NCI-H510A (cell line): ENCODE results near the gene FRAS1.
A peak's percentile ranks its signal among the peaks of the same experiment; 100 is the strongest.

ENCODE experiments used
- DNase-seq: peaks from one replicate; lab custom pipeline; 2025; lab: John Stamatoyannopoulos, UW

The FRAS1 gene

DNA sequence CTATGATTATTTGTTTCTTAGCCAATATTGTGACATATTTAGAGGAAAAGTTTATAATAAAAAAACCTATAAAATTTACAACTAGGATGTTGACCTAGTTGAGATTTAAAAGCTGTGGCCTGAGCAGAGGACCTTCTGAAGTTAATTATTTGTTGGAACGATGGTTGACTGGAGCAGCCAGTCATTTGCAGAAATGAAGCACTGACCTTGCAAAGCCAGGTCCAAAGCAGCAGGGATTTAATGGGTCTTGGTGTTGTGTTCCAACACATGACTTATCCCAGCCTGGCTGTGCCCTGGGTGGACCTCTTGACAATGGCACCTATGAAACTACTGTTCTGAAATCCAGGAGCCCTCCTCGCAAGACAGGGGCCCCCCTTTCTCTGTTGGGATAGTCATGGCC is 235.2 kb downstream of the FRAS1 start:
- no peak for DNase-seq

DNA sequence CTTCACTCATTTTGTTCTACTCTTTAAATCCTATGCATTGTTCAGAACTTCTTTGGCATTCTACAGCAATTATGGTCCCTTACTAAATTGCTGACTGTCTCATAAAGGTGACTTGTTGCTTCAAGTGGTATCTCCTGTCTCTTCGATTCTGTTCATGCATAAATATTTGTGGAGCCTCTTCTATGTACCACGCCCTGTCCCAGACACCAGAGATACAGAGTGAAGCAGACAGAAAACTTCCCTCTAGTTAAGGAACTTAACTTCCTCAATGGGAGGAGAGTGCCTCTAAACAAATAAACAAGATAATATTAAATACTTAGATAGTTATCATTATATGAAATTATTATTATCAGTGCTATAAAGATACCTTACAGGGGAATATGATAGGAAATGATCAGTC is 235.7 kb downstream of the FRAS1 start:
- DNase-seq: no peak

DNA sequence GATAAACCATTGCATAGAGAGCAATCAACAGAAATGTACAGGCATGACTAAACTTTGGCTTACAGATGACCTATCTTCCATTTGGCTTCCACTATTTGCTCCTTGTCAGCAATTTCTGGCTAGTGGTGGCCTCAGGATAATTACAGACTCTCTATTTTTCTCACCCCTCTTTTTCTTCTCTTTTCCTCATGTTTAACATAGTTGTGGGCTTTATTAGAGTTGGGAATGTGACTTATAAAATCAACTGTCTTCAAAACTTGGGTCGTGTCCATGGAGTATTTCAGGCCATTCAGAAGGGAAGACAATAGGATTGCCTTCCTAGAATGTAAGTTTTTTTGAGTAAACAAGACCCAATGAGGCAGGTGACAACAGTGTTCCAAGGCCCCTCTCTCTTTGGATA is 236.2 kb downstream of the FRAS1 start:
- DNase-seq: no peak

DNA sequence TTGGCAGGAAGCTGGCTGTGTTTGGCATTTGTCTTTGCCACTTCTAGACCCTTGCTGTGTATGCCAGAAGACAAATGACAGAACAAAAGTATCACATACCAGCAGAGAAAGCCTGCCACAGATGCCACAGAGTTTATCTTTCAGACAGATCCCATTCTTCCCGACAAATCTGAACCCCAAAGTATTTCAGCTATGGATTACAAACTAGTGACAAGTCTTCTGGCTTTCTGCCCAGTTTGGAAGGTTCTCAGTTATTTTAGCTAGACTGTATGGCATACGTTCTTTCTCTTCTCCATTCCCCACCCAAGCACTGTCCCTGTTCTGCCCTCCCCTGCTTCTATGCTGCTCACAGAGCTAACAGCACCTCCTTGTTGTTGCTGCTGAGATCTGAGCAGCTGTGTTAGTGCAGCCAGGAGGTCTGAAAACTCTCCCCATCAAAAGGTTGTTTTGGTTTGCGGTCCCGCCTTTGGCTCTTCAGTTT is 236.7 kb downstream of the FRAS1 start:
- DNase-seq: no peak

DNA sequence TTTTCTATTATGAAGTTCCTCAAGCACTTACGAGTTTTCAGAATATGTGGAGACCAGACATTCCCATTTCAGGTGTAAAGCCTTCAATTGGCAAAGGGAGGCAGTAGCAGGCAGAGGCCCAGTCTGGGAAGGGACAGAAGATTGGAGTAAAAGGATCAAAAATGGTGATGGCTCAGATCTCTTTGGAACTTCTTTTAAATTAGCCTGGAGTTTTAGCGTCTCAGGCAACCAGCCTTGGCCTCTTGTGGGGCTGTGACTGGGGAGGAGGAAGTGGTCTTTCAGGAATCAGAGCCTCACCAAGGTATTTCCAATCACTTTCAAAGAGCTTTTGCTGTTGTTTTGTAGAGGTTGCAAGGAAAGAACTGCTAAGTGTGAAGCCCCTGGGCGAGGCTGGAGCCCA is 239.1 kb downstream of the FRAS1 start:
- DNase-seq: no peak

DNA sequence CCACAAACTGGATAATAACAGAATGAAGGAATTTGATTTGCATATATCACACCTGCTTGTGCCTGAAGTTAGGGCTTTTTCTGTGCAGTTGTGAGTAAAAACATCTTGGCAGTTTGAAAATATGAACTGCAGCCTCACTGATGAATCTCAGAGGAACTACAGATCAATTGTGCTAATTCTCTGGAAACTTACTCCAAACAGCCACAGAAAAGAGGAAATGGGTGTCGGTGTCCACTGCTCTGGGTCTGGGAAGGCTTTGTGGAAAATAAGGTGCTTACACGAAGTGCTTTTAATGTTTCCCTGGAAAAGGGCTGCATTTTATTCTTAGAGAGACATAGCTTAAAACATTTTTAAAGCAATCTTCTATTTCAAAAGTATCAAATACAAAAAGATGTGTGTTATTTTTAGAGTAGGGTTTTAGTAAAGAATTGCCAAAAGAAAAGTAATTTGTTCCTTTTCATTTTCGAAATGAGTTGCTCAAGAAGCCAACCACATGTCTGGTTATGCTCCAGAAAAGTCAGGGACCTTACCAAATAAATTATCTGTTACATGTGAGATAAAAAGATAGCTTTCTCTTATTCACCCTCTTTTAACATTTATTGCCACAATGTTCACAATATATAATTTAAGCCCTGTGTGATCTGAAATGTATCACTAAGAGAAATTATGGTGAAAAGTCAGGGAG is 240.1 kb downstream of the FRAS1 start:
- no peak for DNase-seq

DNA sequence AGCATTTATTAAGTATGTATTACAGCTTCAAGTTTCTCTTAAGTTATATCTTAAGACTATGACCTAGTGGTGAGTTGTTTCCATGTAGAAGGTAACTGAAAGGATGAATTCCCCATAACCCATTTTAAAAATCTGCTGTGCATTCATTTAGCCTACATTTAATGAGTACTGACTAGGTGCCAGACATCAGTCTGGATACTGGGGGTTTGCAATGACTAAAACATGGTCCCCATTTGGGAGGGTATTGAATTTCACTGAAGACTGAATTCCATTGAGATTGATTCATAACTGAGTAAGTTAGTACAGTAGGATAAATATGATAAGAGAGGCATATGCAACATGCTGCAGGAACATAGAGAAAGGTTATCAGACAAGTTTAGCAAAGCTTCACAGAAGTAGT is 241.5 kb downstream of the FRAS1 start:
- DNase-seq: no peak

DNA sequence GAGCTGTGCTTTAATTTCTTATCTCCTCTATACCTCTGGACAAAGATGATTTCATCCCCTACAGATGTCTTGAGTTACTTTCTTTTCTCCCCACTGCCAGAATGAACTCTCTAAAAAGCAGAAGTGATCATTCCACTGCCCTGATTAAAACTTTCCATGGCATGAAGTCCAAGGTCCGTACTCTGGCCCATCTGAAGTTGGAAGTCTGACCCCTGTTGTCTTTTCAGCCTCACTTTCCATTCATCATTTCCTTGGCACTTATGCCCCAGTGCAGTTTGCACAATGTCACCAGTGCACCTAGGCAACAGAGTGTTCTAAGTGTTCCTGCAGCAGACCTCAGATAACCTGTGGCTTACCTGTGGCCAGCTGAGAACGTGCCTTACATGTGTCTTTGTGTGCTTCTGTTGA is 242.4 kb downstream of the FRAS1 start:
- DNase-seq: no peak

DNA sequence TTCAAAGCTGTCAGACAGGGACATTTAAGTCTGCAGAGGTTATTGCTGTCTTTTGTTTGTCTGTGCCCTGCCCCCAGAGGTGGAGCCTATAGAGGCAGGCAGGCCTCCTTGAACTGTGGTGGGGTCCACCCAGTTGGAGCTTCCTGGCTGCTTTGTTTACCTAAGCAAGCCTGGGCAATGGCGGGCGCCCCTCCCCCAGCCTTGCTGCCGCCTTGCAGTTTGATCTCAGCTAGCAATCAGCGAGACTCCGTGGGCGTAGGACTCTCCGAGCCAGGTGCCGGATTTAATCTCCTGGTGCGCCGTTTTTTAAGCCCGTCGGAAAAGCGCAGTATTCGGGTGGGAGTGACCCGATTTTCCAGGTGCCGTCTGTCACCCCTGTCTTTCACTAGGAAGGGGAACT is 250.1 kb downstream of the FRAS1 start:
- peak; percentile 8 for DNase-seq

DNA sequence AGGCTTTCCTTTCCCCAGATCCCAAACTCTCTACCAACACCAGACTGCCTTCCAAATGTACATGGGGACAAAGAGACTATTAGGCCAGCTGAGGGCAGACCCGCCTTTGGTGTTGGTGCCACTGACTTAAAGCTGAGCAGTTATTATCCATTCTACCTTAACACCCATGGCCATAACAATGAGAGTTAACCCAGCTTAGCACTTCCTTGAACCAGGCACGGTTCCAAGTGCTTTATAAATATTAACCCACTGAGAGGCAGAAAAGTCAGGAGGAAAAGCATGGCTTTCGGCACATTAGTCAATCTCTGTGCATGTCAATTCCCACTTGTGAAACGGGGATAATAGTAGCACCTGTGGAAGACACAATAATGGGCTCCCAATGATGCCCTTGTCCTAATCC is 251.4 kb downstream of the FRAS1 start:
- no peak for DNase-seq

DNA sequence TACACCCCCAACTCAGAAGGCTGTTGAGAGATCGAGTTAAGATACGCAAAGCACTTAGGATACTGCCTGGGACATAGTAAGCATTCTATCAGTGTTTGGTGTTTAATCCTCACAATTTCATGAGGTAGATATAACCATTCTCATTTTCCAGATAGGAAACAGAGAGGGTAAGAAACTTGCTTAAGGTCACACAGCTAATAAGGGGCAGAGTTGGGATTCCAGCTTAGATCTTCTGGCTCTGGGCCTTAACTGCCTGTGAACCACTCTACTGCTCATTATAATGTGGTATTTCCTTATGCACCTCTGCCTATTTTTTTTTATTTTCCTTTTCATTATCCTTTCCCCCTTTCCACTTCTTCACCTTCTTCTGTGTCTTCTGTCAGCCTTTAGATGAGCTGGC is 252.2 kb downstream of the FRAS1 start:
- no peak for DNase-seq

DNA sequence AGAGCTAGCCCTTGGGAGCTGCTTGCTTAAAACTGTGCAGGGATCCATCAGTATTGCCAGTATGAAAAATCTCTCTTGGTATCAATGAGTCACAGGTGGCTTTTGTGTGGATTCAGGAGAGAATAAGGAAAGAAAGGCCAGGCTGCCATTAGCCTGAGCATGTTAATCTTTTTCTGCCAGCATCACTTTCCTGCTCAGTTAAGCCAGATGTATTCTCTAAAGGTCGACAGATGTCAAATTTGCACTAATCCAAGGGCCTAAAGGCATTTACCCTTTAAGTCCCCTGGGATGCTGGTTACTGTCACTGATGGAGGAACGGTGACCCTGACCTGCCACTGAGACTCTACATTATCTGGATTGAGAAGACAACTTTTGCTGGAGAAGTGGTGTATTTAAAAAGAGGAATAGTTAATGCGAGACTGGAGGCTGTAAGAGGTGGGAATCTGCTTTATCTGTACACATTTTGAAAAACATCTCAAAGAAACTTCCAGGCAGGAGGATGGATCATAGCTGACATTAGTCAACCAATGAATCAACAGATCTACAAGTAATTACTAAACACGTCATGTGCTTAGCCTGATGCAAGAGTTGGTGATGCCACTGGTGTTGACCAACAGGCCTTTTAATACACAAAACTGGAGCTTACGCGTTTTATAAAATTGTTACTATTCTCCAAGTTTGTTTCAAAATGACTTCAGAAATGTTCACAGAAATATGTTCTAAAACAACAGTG is 253.1 kb downstream of the FRAS1 start:
- no peak for DNase-seq

DNA sequence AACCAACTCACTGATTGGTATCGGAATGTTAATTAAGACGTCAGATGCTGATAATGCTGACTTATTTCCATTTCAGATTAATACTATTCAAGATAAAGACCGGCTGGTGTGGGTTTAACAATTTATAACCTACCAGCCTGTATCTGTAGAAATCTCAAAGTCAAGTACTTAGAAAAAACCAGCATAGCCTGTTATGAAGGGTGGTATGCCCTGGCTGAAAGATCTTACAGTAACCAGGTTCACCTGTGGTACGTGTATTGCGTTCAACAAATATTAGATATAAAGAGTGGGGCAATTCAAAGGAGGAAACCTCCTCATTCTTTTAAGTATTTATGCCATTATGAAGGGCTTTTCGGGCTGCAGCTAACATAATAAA is 253.6 kb downstream of the FRAS1 start:
- no peak for DNase-seq

DNA sequence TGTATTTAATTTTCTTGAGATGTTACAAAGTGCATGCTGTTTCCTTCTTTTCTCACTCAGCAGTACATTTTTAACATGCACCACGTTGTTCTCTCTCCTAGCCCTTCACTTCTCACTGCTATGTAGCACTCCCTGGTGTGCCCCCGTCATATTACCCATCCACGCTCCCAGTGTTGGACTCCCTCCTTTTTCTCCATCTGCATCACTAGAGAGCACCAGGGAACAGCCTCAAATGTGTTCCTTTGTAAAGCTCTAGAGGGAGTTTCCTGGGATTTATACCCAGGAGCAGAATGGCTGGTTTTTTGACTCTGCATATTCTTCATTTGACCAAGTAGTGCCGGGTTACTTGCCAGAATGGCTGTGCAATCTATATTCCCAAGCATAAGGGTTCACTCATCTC is 254.2 kb downstream of the FRAS1 start:
- DNase-seq: no peak

DNA sequence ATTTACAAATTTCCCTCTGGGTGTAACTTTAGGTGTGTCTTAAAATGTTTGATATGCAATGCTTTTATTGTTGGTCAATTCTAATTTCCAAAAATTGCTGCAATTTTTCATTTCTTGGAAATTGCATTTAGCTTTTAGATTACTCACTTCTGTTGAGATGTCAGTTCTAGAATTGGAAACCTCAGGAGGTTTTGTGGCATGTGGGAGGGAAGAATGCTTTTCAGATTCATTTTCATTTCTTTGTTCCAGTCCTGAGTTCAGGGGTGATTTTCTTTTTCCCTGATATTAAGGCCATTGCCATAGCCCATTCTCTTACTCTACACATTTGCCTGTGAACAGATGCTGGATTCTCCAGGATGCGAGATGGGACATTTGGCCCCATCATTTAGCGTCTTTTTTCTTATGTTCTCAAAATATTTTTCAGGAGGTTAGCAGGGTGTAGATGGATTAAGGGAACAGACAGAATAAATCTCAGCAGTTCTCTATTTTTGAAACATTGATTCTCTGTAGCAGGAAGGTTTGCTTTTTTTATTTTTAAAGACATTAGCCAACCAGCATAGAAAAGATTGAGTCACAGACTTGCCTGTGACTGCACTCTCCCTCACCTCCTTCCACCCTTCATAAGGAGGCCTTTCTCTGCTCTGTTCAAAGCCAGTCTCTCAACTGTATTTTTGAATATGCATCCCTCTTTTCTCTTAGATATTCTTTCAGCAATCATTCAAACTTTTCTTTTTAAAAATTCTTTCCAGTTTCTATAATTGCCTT is 256.0 kb downstream of the FRAS1 start:
- DNase-seq: no peak

DNA sequence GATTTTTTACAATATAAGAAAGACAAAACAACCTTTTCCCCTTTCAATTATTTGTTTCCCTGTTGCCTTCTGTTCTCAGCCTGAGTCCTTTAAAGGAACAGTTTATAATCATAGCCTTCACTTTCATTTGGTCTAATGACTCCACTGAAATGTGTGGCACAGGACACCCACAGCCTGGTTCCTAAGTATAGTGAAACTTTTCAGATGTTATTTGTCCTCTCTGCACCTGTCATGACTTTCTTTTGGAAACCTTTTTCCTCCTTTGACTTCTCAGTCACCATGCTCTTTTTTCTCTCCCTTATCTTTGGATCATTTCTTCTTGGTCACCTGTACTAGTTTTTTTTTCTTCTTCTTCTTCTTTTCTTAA is 256.6 kb downstream of the FRAS1 start:
- no peak for DNase-seq

DNA sequence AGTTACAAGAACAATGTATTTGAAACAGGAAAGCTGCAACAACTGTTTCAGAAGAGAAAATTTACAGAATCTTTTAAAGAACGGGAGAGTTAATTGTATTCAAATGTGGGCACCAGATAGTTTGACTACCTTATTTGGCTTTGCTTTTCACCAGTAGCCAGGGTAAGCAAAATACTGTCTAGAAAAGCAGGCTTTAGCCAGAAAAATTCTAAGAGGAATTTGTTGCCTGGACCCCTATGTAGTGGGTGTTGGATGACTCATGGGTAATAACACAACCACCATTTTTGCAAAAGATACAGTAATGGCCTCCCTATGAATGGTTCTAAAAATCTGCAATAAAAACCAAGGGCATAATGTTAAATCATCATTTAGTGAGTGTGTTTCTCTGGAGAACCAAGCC is 261.0 kb downstream of the FRAS1 start:
- no peak for DNase-seq

DNA sequence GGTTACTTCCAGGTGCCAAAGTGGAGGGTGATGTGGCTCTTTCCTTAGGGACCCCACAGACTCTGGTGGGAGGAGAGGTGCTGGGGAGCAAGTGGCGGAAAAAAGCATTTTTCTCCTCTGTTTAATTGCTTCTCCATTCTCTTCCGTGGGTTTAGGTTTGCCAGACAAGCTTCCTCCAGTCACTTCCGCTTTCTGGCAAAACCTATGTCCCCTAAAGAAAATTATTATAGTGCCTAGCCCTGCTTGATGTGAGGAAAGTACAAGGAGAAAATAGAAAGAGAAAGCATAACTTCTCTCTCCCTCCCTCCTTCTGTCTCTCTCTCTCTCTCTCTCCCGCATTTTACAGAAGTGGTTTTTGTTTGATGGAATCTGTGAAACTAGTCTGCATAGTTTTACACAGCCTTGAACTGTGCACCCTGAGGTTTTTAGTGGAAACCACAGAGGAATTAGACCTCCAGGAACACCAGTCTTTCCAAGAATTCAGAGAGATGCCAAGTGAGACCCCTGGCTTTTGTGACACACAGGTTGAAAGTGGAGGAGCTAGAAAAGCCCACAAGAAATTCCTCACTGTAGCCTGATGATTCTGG is 263.3 kb downstream of the FRAS1 start:
- DNase-seq: no peak

DNA sequence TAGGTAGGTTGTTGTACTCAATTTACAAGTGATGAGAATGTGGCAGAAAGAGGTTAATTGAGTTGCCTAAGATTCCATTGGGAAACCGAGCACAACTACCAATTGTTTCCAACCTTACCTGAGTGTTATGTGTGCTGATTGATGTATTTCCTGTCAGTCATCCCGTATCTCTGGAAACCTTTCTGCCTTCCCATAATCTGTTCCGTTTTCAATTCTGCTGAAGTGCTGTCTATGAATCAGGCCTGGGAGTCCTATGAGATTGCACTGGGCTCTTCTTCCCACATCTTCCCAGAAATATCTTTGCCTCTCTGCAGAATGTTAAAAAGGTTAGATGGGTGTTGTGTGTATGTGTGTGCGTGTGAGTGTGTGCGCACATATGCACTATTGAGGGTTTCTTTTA is 264.9 kb downstream of the FRAS1 start:
- DNase-seq: no peak

DNA sequence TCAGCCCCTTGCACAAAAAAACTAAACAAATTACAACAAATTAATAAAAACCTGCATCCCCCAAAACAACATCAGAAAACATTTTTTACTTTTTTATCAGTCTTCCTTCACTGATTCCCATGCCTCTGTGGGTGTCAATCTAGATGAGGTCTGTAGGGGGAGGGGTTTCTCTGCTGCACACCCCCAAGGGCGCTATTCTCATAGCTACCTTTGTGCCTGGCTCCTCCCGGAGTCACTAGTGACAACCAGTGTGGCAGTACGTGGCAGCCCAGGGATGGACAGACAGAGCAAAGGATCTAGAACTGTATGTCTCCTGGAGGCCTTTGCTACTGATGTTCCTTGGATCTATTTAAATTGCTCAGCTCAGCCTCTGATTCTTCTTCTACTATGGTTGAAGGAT is 266.3 kb downstream of the FRAS1 start:
- DNase-seq: no peak

DNA sequence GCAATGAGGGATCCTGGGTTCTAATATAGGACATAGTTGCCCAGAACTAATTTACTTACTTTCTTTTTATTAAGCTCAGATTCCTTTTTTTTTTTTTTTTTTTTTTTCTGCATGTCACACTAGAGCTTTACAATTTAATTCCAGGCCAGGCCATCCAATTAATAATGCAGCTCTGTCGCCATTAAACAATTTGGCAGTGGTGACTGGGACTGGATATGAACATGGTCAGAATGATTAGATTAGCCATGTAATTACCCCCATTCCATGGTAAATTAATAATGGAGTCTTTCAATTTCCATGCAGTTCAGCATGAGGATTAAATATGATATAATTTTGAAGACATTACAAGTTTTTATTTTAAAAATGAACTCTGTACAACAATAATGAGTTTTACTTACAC is 267.5 kb downstream of the FRAS1 start:
- no peak for DNase-seq

DNA sequence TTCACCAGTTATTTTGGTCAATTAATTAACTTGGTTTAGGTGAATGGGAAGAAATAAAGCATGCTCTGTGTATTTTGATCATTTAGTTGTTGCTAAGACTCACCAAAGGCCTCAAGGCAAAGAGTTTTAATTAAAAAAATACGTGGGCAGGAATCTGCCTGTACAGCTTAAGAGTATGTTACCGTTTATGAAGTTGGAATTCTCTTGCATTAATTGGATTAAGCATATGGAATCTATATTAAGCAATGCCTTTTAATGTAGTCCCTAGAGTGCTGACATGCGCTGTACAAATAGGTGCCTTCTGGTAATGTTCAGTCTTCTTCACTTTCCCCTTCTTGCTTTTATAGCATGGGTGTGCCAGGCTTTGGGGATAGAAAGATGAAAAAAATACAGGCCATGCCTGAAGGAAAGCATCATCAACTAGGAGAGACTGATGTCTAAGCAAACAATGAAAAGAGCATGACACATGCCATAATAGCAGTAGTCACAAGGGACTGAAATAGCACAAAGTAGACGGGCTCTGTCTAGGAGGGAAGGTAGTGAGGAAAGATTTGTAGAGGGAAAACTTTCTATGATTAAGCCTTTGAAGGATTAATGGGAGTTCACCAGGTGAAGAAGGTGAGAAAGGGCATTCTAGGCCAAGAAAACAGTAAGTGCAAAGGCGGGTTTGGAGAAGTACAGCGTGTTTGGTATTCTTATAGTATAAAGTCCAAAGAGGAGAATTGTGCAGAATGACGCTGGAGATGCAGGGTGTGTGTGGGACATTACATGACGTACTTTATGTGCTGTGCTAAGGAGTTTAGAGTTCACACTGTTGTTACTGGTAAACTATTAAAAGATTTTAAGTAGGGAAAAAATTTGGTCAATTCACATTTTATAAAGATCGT is 268.4 kb downstream of the FRAS1 start:
- no peak for DNase-seq
